MV-4-11 (cell line): ENCODE data around the gene BCAS3.

Experiments used
- DNase-seq: peaks from one replicate; lab custom pipeline; 2025; lab: John Stamatoyannopoulos, UW

The BCAS3 gene

DNA sequence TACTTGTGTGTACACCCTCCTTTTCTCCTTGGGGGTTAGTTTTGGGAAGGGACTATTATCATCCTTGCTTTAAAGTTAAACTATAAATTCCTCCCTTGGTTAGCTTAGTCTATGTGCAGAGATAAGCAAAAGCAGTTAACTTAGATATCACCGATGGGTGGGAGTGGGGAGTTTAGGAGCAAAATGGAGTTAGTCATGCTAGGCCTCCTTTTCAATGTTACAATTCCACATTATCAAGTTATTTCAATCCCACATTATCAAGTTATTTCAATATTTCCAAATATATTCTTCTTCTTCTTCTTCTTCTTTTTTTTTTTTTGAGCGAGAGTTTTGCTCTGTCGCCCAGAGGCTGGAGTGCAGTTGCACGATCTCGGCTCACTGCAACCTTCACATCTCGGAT is 1.7 kb upstream of the BCAS3 start:
- DNase-seq = no peak

DNA sequence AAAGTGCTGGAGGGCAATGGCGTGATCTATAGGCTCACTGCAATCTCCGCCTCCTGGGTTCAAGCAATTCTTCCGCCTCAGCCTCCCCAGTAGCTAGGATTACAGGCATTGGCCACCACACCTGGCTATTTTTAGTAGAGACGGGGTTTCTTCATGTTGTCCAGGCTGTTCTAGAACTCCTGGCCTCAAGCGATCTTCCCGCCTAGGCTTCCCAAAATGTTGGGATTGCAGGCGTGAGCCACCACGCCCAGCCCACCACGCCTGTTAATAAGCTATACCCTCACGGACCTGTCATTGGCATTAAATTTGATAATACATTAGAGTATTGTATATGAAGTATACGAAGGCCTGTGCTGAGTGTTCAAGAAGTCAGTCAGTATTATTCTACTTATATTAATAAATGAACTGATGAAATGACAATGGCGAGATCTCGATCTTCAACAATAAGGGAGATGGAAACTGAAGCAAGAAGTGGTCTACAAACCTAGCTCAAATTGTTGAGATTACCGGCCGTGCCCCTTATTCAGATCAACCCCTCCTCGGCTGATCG is 818 bp upstream of the BCAS3 start:
- DNase-seq = no peak

DNA sequence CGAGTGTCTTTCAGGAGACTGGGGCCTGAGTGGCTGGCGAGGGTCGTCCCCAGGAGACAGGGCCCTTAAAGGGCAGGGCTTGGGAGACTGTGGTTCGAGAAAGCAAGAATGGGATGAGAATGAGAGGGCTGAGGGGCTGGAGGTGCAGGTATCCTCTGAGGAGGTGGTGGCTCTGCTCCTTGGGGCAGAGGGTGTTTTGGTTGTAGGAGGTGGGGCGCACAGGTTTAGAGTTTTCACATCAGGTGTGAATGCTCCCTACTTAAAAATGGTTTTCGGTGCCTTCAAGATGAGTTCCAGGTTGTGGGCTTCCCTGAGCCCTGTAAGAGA is 430 bp downstream of the BCAS3 start:
- DNase-seq = no peak

DNA sequence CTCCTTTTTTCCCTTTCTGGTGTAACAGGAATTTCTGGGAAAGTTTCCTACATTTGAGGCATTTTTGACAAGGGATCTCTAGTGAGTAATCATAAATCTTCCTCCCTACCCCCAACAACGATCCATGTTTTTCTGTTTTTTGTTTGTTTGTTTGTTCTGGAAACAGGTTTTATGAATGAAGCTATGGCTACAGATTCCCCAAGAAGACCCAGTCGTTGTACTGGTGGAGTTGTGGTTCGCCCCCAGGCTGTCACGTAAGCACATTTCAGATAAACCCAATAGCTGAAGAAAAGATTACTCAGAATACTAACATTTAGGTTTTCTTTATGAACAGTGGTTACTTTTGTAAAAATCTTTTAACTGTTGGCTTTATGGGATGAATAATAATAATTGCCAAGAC is 1.6 kb downstream of the BCAS3 start:
- DNase-seq = no peak

DNA sequence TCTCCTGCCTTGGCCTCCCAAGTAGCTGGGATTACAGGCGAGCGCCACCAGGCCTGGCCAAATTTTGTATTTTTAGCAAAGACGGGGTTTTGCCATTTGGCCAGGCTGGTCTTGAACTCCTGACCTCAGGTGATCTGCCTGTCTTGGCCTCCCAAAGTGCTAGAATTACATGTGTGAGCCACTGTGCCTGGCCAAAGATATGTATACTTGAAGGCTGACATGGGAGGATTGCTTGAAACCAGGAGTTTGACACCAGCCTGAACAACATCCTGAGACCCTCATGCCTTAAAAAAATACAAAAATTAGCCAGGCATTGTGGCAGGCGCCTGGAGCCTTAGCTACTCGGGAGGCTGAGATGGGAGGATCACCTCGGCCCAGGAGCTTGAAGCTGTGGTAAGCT is 3.1 kb downstream of the BCAS3 start:
- no peak for DNase-seq

DNA sequence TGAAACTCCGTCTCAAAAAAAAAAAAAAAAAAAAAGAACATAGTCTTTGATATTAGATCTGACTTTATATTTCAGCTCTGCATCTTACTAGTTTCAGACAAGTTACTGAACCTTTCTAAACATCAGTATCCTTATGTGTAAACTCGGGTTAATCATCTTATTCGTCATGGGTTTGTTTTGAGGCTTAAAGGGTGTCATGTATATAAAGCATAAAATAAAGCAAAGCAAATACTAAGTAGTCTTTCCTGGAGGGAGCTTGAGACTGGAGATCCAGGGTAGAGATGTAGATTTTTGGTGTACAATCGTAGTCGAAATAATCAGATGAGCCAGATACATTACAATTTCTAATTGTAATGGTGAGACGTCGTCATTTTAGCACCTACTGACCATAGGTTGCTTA is 7.8 kb downstream of the BCAS3 start:
- no peak for DNase-seq

DNA sequence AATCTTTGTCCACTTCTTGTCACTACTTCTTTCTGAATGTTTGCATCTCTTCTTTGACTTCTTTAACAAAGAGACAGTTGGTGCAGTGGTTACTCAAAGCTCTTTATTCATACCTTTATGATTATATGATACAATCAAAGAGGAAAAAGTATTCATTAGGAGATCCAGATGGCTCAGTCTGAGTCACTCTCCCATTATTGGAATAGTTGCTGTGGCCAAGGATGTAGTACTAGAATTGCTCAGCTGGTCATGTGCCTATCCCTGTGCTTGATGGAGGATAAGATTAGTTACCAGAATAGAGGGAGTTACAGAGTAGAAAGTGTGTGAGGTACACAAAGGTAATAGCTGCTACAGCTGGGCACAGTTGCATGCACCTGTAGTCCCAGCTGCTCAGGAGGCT is 18.3 kb downstream of the BCAS3 start:
- DNase-seq = no peak

DNA sequence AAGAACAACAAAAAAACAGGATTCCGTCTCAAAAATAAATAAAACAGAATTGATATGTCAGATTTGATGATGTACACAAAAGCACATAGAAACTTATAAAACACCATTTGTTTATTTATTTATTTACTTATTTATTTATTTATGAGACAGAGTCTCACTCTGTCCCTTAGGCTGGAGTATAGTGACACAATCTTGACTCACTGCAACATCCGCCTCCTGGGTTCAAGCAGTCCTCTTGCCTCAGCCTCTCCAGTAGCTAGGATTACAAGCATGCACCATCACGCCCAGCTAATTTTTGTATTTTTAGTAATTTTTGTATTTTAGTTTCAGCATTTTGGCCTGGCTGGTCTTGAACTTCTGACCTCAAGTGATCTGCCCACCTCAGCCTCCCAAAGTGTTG is 21.4 kb downstream of the BCAS3 start:
- DNase-seq = no peak

DNA sequence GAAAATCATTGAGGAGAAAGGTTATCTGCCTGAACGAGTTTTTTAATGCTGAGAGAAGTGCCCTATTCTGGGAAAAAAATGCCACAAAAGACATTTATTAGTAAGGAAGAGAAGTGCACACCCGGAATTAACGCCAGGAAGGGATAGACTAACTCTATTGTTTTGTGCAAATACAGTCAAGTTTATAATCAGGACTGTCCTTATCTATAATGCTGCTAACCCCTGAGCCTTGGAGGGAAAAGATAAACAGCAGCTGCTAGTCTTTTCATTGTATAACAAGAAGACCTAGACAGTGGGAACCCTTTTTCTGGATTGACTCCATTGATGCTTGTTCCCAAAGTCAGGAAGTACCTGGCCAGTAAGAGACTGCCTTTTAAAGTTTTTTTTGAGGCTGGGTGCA is 26.5 kb downstream of the BCAS3 start:
- no peak for DNase-seq

DNA sequence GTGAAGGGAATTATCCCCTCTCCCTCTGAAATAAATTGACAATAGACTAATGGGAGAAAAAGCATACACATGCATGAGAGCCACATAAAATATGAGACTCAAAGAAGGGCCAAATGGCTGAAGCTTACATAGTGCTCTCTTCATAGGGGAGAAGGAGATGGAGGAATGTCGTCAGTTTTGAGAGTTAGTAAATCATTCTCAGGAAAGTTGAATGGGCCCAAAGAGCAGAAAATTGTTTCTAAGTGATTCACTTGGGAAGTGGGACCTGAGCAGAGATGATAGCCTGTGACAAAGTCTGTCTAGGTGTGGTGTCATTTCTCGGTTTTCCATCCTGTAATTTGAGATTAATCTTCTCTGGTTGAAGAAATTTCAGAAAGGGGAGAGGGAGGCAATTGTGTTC is 35.0 kb downstream of the BCAS3 start:
- DNase-seq = no peak

DNA sequence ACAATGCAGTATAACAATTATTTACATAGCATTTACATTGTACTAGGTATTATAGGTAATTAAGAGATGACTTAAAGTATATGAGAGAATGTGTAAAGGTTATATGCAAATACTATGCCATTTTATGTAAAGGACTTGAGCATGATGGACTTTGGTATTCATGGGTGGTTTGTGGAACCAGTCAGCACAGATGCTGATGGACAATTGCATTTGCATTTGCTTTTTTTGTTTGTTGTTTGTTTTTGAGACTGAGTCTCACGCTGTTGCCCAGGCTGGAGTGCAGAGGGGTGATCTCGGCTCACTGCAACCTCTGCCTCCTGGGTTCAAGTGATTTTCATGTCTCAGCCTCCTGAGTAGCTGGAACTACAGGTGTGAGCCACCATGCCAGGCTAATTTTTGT is 36.0 kb downstream of the BCAS3 start:
- no peak for DNase-seq

DNA sequence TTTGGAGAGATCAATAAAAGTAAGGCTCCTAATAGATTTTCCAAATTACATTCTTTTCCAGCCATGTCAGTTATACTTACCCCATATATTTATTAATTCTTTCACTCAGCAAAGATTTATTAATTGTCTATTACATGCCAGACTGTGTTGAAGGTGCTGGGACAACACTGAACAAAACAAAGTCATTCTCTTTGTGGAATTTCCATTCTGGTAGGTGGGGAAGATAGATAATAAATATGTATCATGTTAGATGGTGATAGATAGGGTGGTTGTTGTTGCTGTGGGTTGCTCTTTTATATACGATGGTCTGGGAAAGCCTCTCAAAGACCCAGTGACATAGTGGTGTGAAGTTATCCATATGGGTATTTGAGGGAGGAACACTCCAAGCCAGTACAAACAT is 39.1 kb downstream of the BCAS3 start:
- DNase-seq = no peak

DNA sequence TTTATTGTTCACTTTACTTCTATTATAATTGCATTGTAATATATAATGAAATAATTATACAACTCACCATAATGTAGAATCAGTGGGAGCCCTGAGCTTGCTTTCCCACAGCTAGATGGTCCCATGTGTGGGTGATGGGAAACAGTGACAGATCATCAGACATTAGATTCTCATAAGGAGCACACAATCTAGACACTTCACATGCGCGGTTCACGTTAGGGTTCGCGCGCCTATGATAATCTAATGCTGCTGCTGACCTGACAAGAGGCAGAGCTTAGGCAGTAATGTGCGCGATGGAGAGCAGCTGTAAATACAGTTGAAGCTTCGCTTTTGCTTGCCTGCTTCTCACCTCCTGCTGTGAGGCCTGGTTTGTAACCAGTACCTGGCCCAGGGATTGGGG is 40.2 kb downstream of the BCAS3 start:
- DNase-seq = no peak

DNA sequence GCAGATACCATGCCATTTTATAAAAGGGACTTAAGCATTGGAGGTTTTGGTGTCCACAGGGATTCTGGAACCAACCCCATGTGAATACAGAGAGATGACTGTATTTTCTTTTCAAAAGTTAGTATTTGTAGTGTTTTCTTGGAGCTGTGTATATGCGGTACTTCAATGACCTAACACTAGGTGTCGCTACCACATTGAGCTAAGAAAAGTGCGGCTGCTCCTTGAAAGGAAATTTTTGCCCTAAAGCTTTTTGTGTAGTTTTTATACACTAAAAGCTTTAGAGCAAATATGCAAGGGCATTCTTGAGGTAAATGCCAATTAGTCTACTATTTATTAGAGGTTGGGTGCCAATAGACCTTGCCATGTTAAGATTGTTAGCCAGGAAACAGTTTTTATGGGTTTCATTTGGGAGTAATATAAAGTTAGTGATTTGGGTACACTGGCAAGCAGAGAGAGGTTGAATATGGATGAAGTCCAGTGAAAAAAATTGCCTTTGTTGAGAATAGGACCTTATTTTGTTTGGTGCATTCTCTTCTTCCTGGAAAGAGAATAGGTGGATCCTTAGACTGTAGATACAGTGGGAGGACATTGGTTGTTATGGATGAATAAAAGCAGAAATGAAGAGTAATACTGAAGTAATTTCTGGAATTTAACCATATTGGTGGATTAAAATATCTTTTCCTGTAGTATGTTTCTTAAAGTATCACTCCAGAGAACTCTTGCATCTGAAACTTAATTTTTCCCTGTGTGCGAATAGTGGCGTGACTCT is 43.3 kb downstream of the BCAS3 start:
- DNase-seq = peak; percentile 49

DNA sequence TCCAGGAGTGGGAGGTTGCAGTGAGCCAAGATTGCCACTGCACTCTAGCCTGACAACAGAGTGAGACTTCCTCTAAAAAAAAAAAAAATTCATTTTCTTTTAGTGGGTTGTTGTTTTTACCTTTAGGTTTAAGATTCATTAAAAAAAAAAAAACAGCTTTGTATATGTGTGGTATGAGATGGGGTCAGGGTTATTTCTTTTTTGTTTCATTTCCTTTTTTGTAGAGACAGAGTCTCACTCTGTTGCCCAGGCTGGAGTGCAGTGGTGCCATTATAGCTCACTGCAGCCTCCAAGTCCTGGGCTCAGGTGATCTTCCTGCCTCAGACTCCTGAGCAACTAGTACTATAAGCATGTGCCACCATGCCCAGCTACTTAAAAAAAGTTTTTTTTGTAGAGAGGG is 47.0 kb downstream of the BCAS3 start:
- DNase-seq = peak; percentile 34

DNA sequence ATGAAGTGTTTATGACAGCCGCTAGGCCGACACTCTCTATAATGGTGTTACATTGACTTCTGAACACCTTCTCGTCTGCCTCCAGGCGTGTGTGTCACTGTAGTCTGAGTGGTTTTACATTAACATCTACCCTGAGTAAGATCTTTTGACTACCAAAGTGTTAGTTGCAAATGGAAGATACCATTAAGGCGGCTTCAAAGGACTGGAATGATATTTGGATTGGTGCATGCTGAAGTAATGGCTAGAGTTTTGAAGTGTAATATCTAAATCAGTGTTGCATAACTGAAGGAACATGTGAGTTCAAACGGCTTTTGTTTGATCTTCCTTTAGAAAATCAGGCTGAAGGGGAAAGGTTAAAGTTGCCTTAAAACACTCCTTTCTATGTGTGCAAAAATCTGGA is 52.2 kb downstream of the BCAS3 start:
- DNase-seq = peak; percentile 11

DNA sequence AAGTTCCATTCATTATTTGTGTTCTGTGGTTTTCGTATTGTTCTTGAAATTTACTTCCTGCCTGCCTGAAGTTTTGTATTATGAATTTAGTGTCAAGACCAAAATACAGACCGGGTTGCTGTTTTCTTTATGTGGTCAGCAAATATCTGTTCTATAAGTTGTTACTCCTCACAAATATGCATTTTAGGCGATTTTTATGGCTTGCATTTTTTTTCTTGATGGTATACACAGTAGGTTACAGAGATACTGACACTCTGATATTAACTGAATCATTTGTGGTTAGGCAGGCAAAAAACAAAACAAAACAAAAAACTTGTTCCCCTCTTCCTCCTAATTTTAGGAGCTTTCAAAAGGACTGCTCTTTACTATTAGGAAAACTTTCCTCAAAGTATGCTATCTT is 52.6 kb downstream of the BCAS3 start:
- no peak for DNase-seq

DNA sequence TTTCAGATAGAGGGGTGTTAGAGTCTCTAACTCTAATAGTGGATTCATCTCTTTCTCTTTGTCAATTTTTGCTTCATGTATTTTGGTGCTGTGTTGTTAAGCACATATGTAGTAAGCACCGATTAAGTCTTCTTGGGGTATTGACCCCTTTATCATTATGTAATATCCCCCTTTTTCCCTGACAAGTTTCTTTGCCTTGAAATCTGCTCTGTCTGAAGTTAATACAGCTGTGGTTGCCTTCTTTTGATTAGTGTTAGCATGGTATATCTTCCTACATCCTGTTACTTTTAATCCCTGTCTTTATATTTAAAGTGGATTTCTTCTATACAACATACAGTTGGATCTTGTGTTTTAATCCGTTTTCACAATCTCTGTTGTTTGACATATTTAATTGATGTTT is 60.6 kb downstream of the BCAS3 start:
- DNase-seq = no peak

DNA sequence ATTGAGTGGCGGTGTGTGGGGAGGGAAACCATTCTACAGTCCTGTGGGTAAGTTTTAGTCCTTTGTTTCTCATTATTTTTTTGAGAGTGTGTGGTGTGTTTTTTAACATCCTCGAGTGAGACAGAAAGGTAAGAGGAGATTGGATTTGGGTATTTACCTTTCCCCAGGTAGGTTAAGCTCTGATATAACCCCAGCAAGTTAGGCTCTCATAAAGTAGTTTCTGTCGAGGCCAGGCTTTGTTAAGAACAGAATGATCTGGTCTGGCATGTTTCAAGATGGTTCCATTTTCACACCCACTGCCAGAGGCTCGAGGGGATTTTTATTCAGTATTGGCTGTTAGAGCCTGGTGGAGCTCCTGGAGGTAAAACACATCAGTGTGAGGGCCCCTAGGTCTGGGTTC is 62.9 kb downstream of the BCAS3 start:
- no peak for DNase-seq

DNA sequence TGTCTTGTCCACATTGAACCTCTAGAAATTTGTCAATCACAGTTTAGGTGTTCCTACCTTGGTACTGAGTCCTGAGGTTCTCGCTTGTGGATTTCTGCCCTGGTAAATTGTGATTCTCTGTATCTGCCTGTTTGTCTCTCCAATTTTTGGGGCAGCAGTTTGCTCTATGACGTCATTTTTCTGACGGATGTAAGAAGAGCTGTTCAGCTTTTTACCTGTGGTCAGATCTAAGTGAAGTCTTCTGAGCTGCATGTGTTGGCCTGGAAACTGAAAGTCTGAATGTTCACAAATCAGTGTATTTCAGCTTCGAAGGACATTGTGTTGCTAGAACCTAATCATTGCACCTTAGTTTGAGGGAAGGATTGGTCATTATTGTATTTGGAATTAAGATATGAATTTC is 63.4 kb downstream of the BCAS3 start:
- DNase-seq = no peak

DNA sequence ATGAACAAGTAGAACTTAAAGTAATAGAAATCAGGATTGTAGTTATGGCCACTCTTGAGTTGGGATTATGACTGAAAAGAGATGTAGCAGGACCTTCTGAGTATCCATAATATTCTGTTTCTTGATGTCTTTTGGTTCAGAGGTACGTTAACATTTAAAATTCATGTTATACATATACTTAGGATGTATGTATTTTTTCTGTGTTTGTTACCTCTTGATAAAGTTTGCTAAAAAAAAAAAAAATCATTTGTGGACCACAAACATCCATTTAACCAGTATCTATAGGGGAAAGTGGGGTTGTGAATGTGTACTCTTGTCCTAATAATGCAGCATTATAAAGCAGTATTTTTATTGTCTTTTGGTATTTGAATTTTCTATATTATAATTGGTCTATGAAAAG is 65.6 kb downstream of the BCAS3 start:
- DNase-seq = no peak

DNA sequence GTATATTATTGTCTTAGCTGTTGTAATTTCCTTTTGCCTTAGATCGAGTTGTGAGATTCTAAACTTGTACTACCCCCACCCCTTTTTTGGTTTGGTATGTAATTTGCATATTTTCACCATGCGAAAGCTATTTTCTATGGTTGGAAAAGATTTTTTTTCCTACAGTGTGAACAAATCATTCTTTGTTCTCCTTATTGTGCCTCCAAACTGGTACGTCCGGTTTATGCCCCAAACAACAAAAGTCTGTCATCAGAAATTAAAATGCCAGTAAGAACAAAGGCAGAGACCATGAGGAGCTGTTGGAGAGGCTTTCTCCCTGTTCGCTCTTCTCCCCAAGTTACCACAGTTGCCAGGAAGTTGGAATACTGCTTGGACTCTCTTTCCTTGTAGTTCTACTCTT is 66.1 kb downstream of the BCAS3 start:
- no peak for DNase-seq

DNA sequence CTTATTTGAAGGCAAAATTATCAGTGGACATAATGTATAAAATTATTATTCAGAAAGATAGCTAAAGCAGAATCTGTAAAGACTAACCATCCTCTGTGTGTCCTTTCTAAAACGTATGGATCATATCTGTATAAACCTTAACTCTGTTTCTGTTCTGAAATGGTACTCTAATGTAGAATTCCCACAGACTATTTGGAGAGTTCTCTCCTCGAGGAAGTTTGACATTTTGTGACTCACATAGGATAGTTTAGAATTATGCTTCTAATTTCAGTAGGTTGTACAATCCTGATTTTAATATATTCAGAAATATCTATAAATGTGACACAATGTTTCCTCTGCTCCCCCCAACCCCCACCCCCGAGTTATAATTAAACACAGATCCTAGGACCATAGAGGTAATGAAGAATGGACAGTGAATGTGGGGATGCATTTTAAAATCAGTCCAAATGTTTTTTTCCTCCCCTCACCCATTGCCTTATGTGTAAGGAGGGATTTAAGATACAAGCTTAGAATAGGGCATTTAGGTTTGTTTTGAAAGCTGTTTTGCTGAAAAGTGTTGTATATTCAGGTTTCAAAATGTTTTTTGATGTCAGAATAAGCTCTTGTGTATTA is 66.8 kb downstream of the BCAS3 start:
- no peak for DNase-seq

DNA sequence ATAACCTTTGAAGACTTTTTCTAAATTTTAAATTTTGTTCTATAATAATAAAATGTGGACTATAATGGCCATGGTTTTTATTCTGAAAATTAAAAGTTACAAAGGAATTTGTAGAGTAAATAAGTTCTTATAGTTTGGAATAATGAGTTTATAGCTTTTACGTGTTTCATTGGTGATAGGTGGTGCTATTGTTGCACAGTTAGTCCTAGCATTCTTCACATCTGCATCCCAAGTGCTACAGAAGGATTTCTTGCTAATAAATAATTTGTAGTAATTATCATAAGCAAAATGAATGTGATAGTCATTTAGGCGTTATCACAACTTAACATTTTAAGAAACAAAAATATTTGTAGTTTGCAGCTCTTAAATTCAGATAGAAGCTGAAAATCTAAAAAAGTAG is 67.9 kb downstream of the BCAS3 start:
- no peak for DNase-seq
